ENCODE data around the gene SGO2.

GRCh38 chr2:200596774-200597570 is 71.0 kb downstream of the SGO2 start:
- TF ChIP-seq CTCF (IDR thresholded peaks at IDR 0.05) (no peak), EZH2 (IDR thresholded peaks at IDR 0.05; ENCODE audit: borderline replicate concordance, insufficient read depth, low read depth, low read length, poor library complexity, severe bottlenecking) (no peak)
